Osteoblast (primary cell): ENCODE measurements around the gene P3H3. TPM values are rescaled to one million over a fixed set of nuclear protein-coding genes. Genes with fewer than 3 reads are reported as not detected.
A peak's percentile ranks its signal among the peaks of the same experiment; 100 is the strongest.

Source experiments
- DNase-seq: peaks from one replicate; pipeline ENCODE4 v3.0.0; 2011; ENCODE audit warnings: low spot score, mixed read lengths; ENCODE audit not compliant: insufficient read length; ENCODE audit errors: missing footprints
- H2AFZ ChIP-seq: 2 replicates; pipeline ENCODE4 v1.6.0; 2011; ENCODE audit warnings: mild to moderate bottlenecking, low read length
- H3K27ac ChIP-seq: 2 replicates; pipeline ENCODE4 v1.5.1; 2011; ENCODE audit warnings: mild to moderate bottlenecking, low read depth, low read length, moderate library complexity
- H3K27me3 ChIP-seq: 2 replicates; pipeline ENCODE4 v1.6.0; 2012; ENCODE audit warnings: mild to moderate bottlenecking, control low read depth, inconsistent platforms, low read length, moderate library complexity; ENCODE audit not compliant: insufficient read depth
- H3K36me3 ChIP-seq: 2 replicates; pipeline ENCODE4 v1.5.1; 2011; ENCODE audit warnings: mild to moderate bottlenecking, low read length, control low read depth, moderate library complexity; ENCODE audit not compliant: insufficient read depth
- H3K4me1 ChIP-seq: 2 replicates; pipeline ENCODE4 v1.5.1; 2011; ENCODE audit warnings: mild to moderate bottlenecking, low read length, control low read depth, moderate library complexity; ENCODE audit not compliant: insufficient read depth
- H3K4me2 ChIP-seq: 2 replicates; pipeline ENCODE4 v1.6.0; 2011; ENCODE audit warnings: mild to moderate bottlenecking, low read length; ENCODE audit not compliant: insufficient read depth
- H3K4me3 ChIP-seq: fragments of 200-600 bp; sonication (generic); 3 replicates; pipeline ENCODE4 v1.5.1; 2012; ENCODE audit warnings: mild to moderate bottlenecking, low read length, inconsistent platforms; ENCODE audit not compliant: insufficient read depth
- H3K79me2 ChIP-seq: 2 replicates; pipeline ENCODE4 v1.6.0; 2012; ENCODE audit warnings: mild to moderate bottlenecking, low read length, control low read depth, inconsistent platforms; ENCODE audit not compliant: insufficient read depth
- H3K9me3 ChIP-seq: 2 replicates; pipeline ENCODE4 v1.5.1; 2011; ENCODE audit warnings: low read depth, low read length, control low read depth
- H4K20me1 ChIP-seq: 2 replicates; pipeline ENCODE4 v1.6.0; 2012; ENCODE audit warnings: mild to moderate bottlenecking, low read length, control low read depth; ENCODE audit not compliant: insufficient read depth
- total RNA-seq: library from RNA; depleted of rRNA; stranded (reverse); fragments of >200 nt; gene quantifications from 2 replicates; pipeline ENCODE4 v1.2.3, GENCODE V29; 2012
- TF ChIP-seq, protein P1 (sequence below): IDR thresholded peaks from 2 replicates; pipeline ENCODE4 v1.5.1; 2011; ENCODE audit warnings: mild to moderate bottlenecking, low read depth, low read length, moderate library complexity; ENCODE audit errors: extremely low read depth

P3H3 gene
- total RNA-seq, 1 donor = 130 TPM

DNA sequence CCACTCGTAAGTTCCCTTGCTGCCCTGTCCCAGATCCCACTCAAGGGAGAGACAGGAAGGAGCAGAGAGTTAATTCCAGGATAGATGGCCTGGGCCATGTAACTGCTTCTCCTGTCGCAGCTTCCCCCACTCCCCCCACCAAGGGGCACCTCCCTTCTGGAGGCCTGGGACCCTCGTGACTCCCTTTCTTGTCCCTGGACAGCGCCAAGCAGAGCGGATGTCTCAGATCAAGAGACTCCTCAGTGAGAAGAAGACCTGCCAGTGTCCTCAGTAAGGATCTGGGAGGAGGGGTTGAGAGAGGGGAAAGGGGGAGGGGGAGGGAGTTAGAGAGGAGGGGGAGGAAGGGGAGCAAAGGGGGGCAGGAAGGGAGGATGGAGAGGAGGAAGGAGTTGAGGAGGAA, 9.6 kb upstream of the P3H3 start:
- TF ChIP-seq, protein P1, sequence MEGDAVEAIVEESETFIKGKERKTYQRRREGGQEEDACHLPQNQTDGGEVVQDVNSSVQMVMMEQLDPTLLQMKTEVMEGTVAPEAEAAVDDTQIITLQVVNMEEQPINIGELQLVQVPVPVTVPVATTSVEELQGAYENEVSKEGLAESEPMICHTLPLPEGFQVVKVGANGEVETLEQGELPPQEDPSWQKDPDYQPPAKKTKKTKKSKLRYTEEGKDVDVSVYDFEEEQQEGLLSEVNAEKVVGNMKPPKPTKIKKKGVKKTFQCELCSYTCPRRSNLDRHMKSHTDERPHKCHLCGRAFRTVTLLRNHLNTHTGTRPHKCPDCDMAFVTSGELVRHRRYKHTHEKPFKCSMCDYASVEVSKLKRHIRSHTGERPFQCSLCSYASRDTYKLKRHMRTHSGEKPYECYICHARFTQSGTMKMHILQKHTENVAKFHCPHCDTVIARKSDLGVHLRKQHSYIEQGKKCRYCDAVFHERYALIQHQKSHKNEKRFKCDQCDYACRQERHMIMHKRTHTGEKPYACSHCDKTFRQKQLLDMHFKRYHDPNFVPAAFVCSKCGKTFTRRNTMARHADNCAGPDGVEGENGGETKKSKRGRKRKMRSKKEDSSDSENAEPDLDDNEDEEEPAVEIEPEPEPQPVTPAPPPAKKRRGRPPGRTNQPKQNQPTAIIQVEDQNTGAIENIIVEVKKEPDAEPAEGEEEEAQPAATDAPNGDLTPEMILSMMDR = no peak

DNA sequence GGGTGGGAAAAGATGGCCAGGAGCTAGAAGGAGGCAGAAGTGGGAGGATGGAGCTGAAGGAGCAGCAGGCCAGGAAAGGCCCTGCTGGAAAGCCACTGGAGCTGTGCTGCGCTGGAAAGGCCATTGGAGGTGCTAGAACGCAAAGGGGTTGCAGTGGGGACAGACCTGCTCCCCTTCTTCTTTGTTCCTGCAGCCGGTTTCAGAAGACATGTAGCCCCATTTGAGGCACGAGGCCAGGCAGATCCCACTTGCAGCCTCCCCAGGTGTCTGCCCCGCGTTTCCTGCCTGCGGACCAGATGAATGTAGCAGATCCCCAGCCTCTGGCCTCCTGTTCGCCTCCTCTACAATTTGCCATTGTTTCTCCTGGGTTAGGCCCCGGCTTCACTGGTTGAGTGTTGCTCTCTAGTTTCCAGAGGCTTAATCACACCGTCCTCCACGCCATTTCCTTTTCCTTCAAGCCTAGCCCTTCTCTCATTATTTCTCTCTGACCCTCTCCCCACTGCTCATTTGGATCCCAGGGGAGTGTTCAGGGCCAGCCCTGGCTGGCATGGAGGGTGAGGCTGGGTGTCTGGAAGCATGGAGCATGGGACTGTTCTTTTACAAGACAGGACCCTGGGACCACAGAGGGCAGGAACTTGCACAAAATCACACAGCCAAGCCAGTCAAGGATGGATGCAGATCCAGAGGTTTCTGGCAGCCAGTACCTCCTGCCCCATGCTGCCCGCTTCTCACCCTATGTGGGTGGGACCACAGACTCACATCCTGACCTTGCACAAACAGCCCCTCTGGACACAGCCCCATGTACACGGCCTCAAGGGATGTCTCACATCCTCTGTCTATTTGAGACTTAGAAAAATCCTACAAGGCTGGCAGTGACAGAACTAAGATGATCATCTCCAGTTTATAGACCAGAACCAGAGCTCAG, 8.8 kb upstream of the P3H3 start:
- H3K27me3 ChIP-seq = peaks cover 9% of the 10 kb centered on the region
- DNase-seq = peak; percentile 80
- peaks cover 5% of the 10 kb centered on the region for H3K4me1 ChIP-seq
- H3K36me3 ChIP-seq = no peaks in the 10 kb centered on the region
- H4K20me1 ChIP-seq = peaks cover 9% of the 10 kb centered on the region
- no peak overlapping the region for H3K4me3 ChIP-seq
- H3K27ac ChIP-seq = no peak overlapping the region
- no peak overlapping the region for H2AFZ ChIP-seq
- no peaks in the 10 kb centered on the region for H3K79me2 ChIP-seq
- no peak overlapping the region for H3K4me2 ChIP-seq
- no peaks in the 10 kb centered on the region for H3K9me3 ChIP-seq
- TF ChIP-seq, protein P1 = no peak

More for the DNA sequence above, 9.6 kb upstream of the P3H3 start:
- no peaks in the 10 kb centered on the region for H3K36me3 ChIP-seq
- H3K79me2 ChIP-seq = no peaks in the 10 kb centered on the region
- H3K9me3 ChIP-seq = no peaks in the 10 kb centered on the region
- no peak overlapping the region for H3K27ac ChIP-seq
- peaks cover 9% of the 10 kb centered on the region for H4K20me1 ChIP-seq
- no peak overlapping the region for H3K4me2 ChIP-seq
- peak; percentile 71 for DNase-seq
- no peak overlapping the region for H2AFZ ChIP-seq
- no peak overlapping the region for H3K4me3 ChIP-seq
- H3K27me3 ChIP-seq = peaks cover 16% of the 10 kb centered on the region
- peaks cover 5% of the 10 kb centered on the region for H3K4me1 ChIP-seq

DNA sequence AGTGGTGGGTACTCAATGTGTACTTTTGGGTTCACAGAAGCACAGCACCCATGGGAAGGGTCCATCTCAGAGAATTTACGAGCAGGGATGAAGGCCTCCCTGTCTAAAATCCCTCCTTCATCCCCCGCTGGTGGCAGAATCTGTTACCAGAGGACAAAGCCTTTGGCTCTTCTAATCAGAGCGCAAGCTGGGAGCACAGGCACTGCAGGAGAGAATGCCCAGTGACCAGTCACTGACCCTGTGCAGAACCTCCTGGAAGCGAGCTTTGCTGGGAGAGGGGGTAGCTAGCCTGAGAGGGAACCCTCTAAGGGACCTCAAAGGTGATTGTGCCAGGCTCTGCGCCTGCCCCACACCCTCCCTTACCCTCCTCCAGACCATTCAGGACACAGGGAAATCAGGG, 8.0 kb upstream of the P3H3 start:
- Histone ChIP-seq H3K4me3 (no peak overlapping the region), H4K20me1 (peaks cover 9% of the 10 kb centered on the region), H3K27ac (no peak overlapping the region), H3K4me2 (no peak overlapping the region), H2AFZ (no peak overlapping the region), H3K36me3 (no peaks in the 10 kb centered on the region), H3K4me1 (peaks cover 7% of the 10 kb centered on the region), H3K9me3 (no peaks in the 10 kb centered on the region), H3K79me2 (no peaks in the 10 kb centered on the region), H3K27me3 (peaks cover 9% of the 10 kb centered on the region)
- peak; percentile 47 for DNase-seq
- TF ChIP-seq, protein P1 = no peak
